HL-60/S4 (cell line): ENCODE measurements around the gene DDX28.

Experiments used
- in situ Hi-C: fragments of 300-500 bp; cut with MboI; formaldehyde crosslinking; loops from 2 replicates; pipeline ENCODE4 v1.14.3; 2022; ENCODE audit warnings: low sequenced_read_pairs

The DDX28 gene

GRCh38 chr16:67971111-67971510 lies 51.9 kb downstream of the DDX28 start:
- in situ Hi-C loops: no loop called here
